Endothelial cell (in vitro differentiated cells): ENCODE measurements around the gene DNAJC7. TPM values are rescaled to one million over a fixed set of nuclear protein-coding genes. Genes with fewer than 3 reads are reported as not detected.

ENCODE experiments used
- DNase-seq: peaks from one replicate; pipeline ENCODE4 v3.0.0; 2021; ENCODE audit warnings: low spot score
- H3K27ac Mint-ChIP-seq: one replicate; pipeline ENCODE4 v1.8.0; 2021; ENCODE audit warnings: mixed read lengths, inconsistent platforms; ENCODE audit not compliant: unreplicated experiment
- H3K27me3 Mint-ChIP-seq: one replicate; pipeline ENCODE4 v1.8.0; 2021; ENCODE audit warnings: mild to moderate bottlenecking, moderate library complexity, mixed read lengths, inconsistent platforms; ENCODE audit not compliant: unreplicated experiment
- H3K36me3 Mint-ChIP-seq: one replicate; pipeline ENCODE4 v1.8.0; 2021; ENCODE audit warnings: mild to moderate bottlenecking, low read depth, mixed read lengths, inconsistent platforms; ENCODE audit not compliant: unreplicated experiment
- H3K4me1 Mint-ChIP-seq: one replicate; pipeline ENCODE4 v1.8.0; 2021; ENCODE audit warnings: mild to moderate bottlenecking, mixed read lengths, inconsistent platforms; ENCODE audit not compliant: unreplicated experiment
- H3K4me3 Mint-ChIP-seq: one replicate; pipeline ENCODE4 v1.8.0; 2021; ENCODE audit warnings: mild to moderate bottlenecking, mixed read lengths, inconsistent platforms; ENCODE audit not compliant: unreplicated experiment
- H3K9me3 Mint-ChIP-seq: one replicate; pipeline ENCODE4 v1.8.0; 2021; ENCODE audit warnings: mixed read lengths, inconsistent platforms; ENCODE audit not compliant: unreplicated experiment
- CTCF ChIP-seq: fragments of 200-600 bp; sonication (generic); IDR thresholded peaks from one replicate; pipeline ENCODE4 v1.5.0; 2021; ENCODE audit warnings: antibody characterized with exemption; ENCODE audit not compliant: unreplicated experiment
- long read RNA-seq: library from polyadenylated mRNA; unstranded; transcript quantifications from one replicate; pipeline ENCODE4 v2.0.0, GENCODE V29; 2020; ENCODE audit not compliant: unreplicated experiment
- total RNA-seq: library from RNA; stranded (reverse); fragmentation: NEBNext Ultra II Directional; extraction: Animal tissue kit (Norgen Biotek cat#: 25700); gene quantifications from one replicate; pipeline ENCODE4 v1.2.1, GENCODE V29; 2021; ENCODE audit not compliant: unreplicated experiment

The DNAJC7 gene
- 92.8 TPM for total RNA-seq
- long read RNA-seq, transcript DNAJC7-203 (14 exons, 2,022 nt), result major isoform, 12 of 29 reads
- long read RNA-seq, partial matches to known transcripts, result 10 of 29 reads
- long read RNA-seq, other reads (novel, unspliced or antisense), result 7 of 29 reads

- Mint-ChIP-seq H3K27ac (peak within 1 kb of the TSS; percentile 100), H3K4me3 (peak within 1 kb of the TSS; percentile 100), H3K27me3 (peaks cover 32% of the 10 kb centered on the region), H3K9me3 (no peaks in the 10 kb centered on the region), H3K36me3 (peaks cover 18% of the 10 kb centered on the region), H3K4me1 (peaks cover 48% of the 10 kb centered on the region)
- TF ChIP-seq CTCF, result no peak
- DNase-seq, result peak; percentile 84
Measured at GRCh38 chr17:42016941-42017865, at the start of gene DNAJC7. Gene DNAJC7, minus strand, starts transcription at chr17:42017439. Its CDS starts 23 bp downstream, at chr17:42017416.

- TF ChIP-seq CTCF, result no peak
- no peak for DNase-seq
- Mint-ChIP-seq H3K36me3 (no peaks in the 10 kb centered on the region), H3K4me3 (no peak overlapping the region), H3K27me3 (peaks cover 9% of the 10 kb centered on the region), H3K9me3 (no peaks in the 10 kb centered on the region), H3K4me1 (peaks cover 12% of the 10 kb centered on the region), H3K27ac (no peak overlapping the region)
Measured at GRCh38 chr17:42065201-42065600, 48.0 kb upstream of the DNAJC7 start.

- no peak overlapping the region for H3K27ac Mint-ChIP-seq
- peaks cover 9% of the 10 kb centered on the region for H3K27me3 Mint-ChIP-seq
- no peaks in the 10 kb centered on the region for H3K9me3 Mint-ChIP-seq
- H3K4me1 Mint-ChIP-seq, result peaks cover 15% of the 10 kb centered on the region
- no peak for TF ChIP-seq CTCF
- no peaks in the 10 kb centered on the region for H3K36me3 Mint-ChIP-seq
- no peak overlapping the region for H3K4me3 Mint-ChIP-seq
- no peak for DNase-seq
Measured at GRCh38 chr17:42062681-42063080, 45.4 kb upstream of the DNAJC7 start.

GRCh38 chr17:42061646-42062487 lies 44.6 kb upstream of the DNAJC7 start:
- Mint-ChIP-seq H3K27ac (no peak overlapping the region), H3K4me3 (no peak overlapping the region), H3K27me3 (peaks cover 9% of the 10 kb centered on the region), H3K36me3 (no peaks in the 10 kb centered on the region), H3K4me1 (peaks cover 15% of the 10 kb centered on the region), H3K9me3 (no peaks in the 10 kb centered on the region)
- no peak for DNase-seq
- TF ChIP-seq CTCF, result no peak
